ENCODE measurements around the gene TSC22D4.

Gene TSC22D4

GRCh38 chr7:100432621-100433275 is 46.3 kb downstream of the TSC22D4 start:
- H3K4me3 ChIP-seq (ENCODE audit: low read length) = no peak overlapping the region
- no peak for TF ChIP-seq CTCF (conservative IDR thresholded peaks at IDR 0.05; ENCODE audit: low read length)
- DNase-seq (ENCODE audit: low read depth) = no peak

- no peak for TF ChIP-seq CTCF (conservative IDR thresholded peaks at IDR 0.05; ENCODE audit: low read length)
- H3K4me3 ChIP-seq (ENCODE audit: low read length) = no peak overlapping the region
- no peak for DNase-seq (ENCODE audit: low read depth)
These were observed 47.0 kb downstream of the TSC22D4 start for GRCh38 chr7:100432053-100432452.

- no peak for TF ChIP-seq CTCF (conservative IDR thresholded peaks at IDR 0.05; ENCODE audit: low read length)
- H3K4me3 ChIP-seq (ENCODE audit: low read length) = peak overlapping the region; percentile 91
- DNase-seq (ENCODE audit: low read depth) = no peak
These were observed 47.7 kb downstream of the TSC22D4 start for GRCh38 chr7:100431286-100431735.

- DNase-seq (ENCODE audit: low read depth) = peak; percentile 24
- H3K4me3 ChIP-seq (ENCODE audit: low read length) = peak overlapping the region; percentile 91
- no peak for TF ChIP-seq CTCF (conservative IDR thresholded peaks at IDR 0.05; ENCODE audit: low read length)
These were observed 48.3 kb downstream of the TSC22D4 start for GRCh38 chr7:100430493-100431285.

- TF ChIP-seq CTCF (conservative IDR thresholded peaks at IDR 0.05; ENCODE audit: low read length) = no peak
- peak within 1 kb of the TSS; percentile 91 for H3K4me3 ChIP-seq (ENCODE audit: low read length)
- DNase-seq (ENCODE audit: low read depth) = peak; percentile 96
These were observed 49.1 kb downstream of the TSC22D4 start, which contains the start of gene MEPCE for GRCh38 chr7:100429637-100430492. MEPCE (plus strand) TSS chr7:100429831; CDS start chr7:100430019, 188 bp downstream.

- TF ChIP-seq CTCF (conservative IDR thresholded peaks at IDR 0.05; ENCODE audit: low read length) = 0 out of 2 replicates have a peak, but pooled peaks have one; percentile 3
- peak overlapping the region; percentile 91 for H3K4me3 ChIP-seq (ENCODE audit: low read length)
- peak; percentile 100 for DNase-seq (ENCODE audit: low read depth)
These were observed 49.9 kb downstream of the TSC22D4 start for GRCh38 chr7:100428967-100429636.
